HCT116 (cell line): ENCODE measurements around the gene RCOR3. TPM values are rescaled to one million over a fixed set of nuclear protein-coding genes. Genes with fewer than 3 reads are reported as not detected.
"Not testable (repeated sequence)": the region's sequence is repeated elsewhere in the genome, so short reads cannot be mapped to it uniquely, and the experiment has no call there.

ENCODE experiments used
- ATAC-seq: fragments of 200-7000 bp; cut with Tn5 transposase; 2 replicates; pipeline ENCODE4 v1.9.1; 2020; ENCODE audit warnings: mild to moderate bottlenecking, moderate library complexity
- BruUV-seq: library from RNA; stranded (reverse); fragments of 400-500 nt; replicated peaks from 2 replicates; lab custom pipeline; 2021; lab: Mats Ljungman, UMichigan
- CTCF ChIA-PET: fragments of 300-600 bp; sonication (Branson Sonifier 250); formaldehyde crosslinking; loops from one replicate; lab custom pipeline; 2021; ENCODE audit warnings: antibody characterized with exemption; lab: Charles Lee
- POLR2A ChIA-PET: fragments of 300-600, 350-600 bp; sonication (Branson Sonifier 250); formaldehyde crosslinking; loops from one replicate; lab custom pipeline; 2021; ENCODE audit warnings: antibody characterized with exemption; lab: Charles Lee
- RAD21 ChIA-PET, 2 experiments: fragments of 300-600 bp; sonication (Branson Sonifier 250); formaldehyde crosslinking; loops; one replicate each; lab custom pipeline; 2023; ENCODE audit warnings: low total read pairs in 2 of 2; ENCODE audit not compliant: uncharacterized antibody in 2 of 2, unreplicated experiment in 2 of 2, low non-redundant PET in 1 of 2; lab: Charles Lee
- DNase-seq: peaks from one replicate; pipeline ENCODE4 v3.0.0-alpha.2; 2010; ENCODE audit warnings: low read depth, low spot score
- H2AFZ ChIP-seq: fragments of 200-600 bp; shearing (Covaris generic), sonication (generic); 2 replicates; pipeline ENCODE4 v1.6.1; 2017; ENCODE audit warnings: low read depth, mixed run types, mixed read lengths, antibody characterized with exemption, low read length; ENCODE audit not compliant: poor library complexity, severe bottlenecking
- H3K27ac ChIP-seq: 2 replicates; pipeline ENCODE4 v1.5.1; 2012; ENCODE audit warnings: low read depth, low read length
- H3K27me3 ChIP-seq: fragments of 200-600 bp; sonication (generic); 2 replicates; pipeline ENCODE4 v1.6.1; 2016; ENCODE audit warnings: mixed run types, low read length, mixed read lengths; ENCODE audit not compliant: insufficient read depth
- H3K36me3 ChIP-seq, 2 experiments: fragments of 200-500 bp in 1 of 2; fragments of 200-600 bp in 1 of 2; sonication (Bioruptor generic) in 1 of 2; sonication (generic) in 1 of 2; 2 replicates each; pipeline versions ENCODE4 v1.5.1 to v1.6.1; 2014 to 2016; ENCODE audit warnings: low read length in 2 of 2, inconsistent platforms in 1 of 2, mixed read lengths in 1 of 2, mixed run types in 1 of 2; ENCODE audit not compliant: insufficient read depth in 2 of 2, control insufficient read depth in 1 of 2
- H3K4me1 ChIP-seq, 2 experiments: fragments of 200-600 bp in 1 of 2; sonication (generic) in 1 of 2; 2 replicates each; pipeline versions ENCODE4 v1.5.1 to v1.6.1; 2012 to 2017; ENCODE audit warnings: low read length in 2 of 2, inconsistent platforms in 1 of 2, mild to moderate bottlenecking in 1 of 2, mixed read lengths in 1 of 2, mixed run types in 1 of 2, moderate library complexity in 1 of 2; ENCODE audit not compliant: insufficient read depth in 2 of 2, control insufficient read depth in 1 of 2
- H3K4me2 ChIP-seq: fragments of 200-600 bp; sonication (generic); 2 replicates; pipeline ENCODE4 v1.6.1; 2017; ENCODE audit warnings: mixed run types, low read length, mixed read lengths
- H3K4me3 ChIP-seq, 2 experiments: fragments of 200-600 bp in 1 of 2; sonication (generic) in 1 of 2; replicated peaks in 1 of 2; 2 replicates each; pipeline ENCODE4 v1.5.1; 2011 to 2016; ENCODE audit warnings: low read length in 2 of 2, control low read depth in 1 of 2, low read depth in 1 of 2, mild to moderate bottlenecking in 1 of 2, mixed read lengths in 1 of 2, mixed run types in 1 of 2
- H3K79me2 ChIP-seq: fragments of 200-600 bp; sonication (generic); 2 replicates; pipeline ENCODE4 v1.6.1; 2017; ENCODE audit warnings: mild to moderate bottlenecking, mixed run types, low read length, moderate library complexity, mixed read lengths; ENCODE audit not compliant: insufficient read depth
- H3K9ac ChIP-seq: fragments of 200-600 bp; sonication (generic); 2 replicates; pipeline ENCODE4 v1.6.1; 2016; ENCODE audit warnings: low read length, mixed read lengths
- H3K9me2 ChIP-seq: fragments of 200-600 bp; sonication (generic), shearing (Covaris generic); 2 replicates; pipeline ENCODE4 v1.6.1; 2017; ENCODE audit warnings: mixed run types, mild to moderate bottlenecking, moderate library complexity; ENCODE audit not compliant: insufficient read depth
- H3K9me3 ChIP-seq, 2 experiments: fragments of 200-500 bp in 1 of 2; fragments of 200-600 bp in 1 of 2; sonication (Bioruptor generic) in 1 of 2; sonication (generic) in 1 of 2; 2 replicates each; pipeline ENCODE4 v1.6.1; 2014 to 2017; ENCODE audit warnings: low read length in 2 of 2, mixed read lengths in 2 of 2, inconsistent platforms in 1 of 2, low read depth in 1 of 2, mild to moderate bottlenecking in 1 of 2, mixed run types in 1 of 2, moderate library complexity in 1 of 2; ENCODE audit not compliant: control insufficient read depth in 1 of 2, insufficient read depth in 1 of 2
- H4K20me1 ChIP-seq: fragments of 200-600 bp; sonication (generic), shearing (Covaris generic); 2 replicates; pipeline ENCODE4 v1.6.1; 2017; ENCODE audit warnings: mixed run types, mild to moderate bottlenecking, moderate library complexity; ENCODE audit not compliant: insufficient read depth
- ATF3 ChIP-seq: IDR thresholded peaks from 2 replicates; pipeline ENCODE4 v1.6.1; 2012
- CTCF ChIP-seq, 3 experiments: fragments of 200-600 bp in 1 of 3; sonication (generic) in 1 of 3; IDR thresholded peaks in 2 of 3; conservative IDR thresholded peaks in 1 of 3; 2 replicates each; pipeline ENCODE4 v1.5.1; 2012 to 2017; ENCODE audit warnings: low read depth in 2 of 3, low read length in 2 of 3, antibody characterized with exemption in 1 of 3, borderline replicate concordance in 1 of 3, control low read depth in 1 of 3, mild to moderate bottlenecking in 1 of 3, mixed read lengths in 1 of 3, mixed run types in 1 of 3, moderate library complexity in 1 of 3; ENCODE audit not compliant: insufficient read depth in 1 of 3
- EGR1 ChIP-seq: IDR thresholded peaks from 2 replicates; pipeline ENCODE4 v1.6.1; 2012; ENCODE audit warnings: low read depth
- ELF1 ChIP-seq: IDR thresholded peaks from 2 replicates; pipeline ENCODE4 v1.6.1; 2012; ENCODE audit warnings: low read depth, borderline replicate concordance
- EZH2phosphoT487 ChIP-seq: fragments of 200-600 bp; IDR thresholded peaks from 2 replicates; pipeline ENCODE4 v1.6.1; 2018; ENCODE audit warnings: antibody characterized with exemption, borderline replicate concordance
- FOSL1 ChIP-seq: IDR thresholded peaks from 2 replicates; pipeline ENCODE4 v1.6.1; 2012; ENCODE audit warnings: low read depth
- MAX ChIP-seq: IDR thresholded peaks from 2 replicates; pipeline ENCODE4 v1.6.1; 2012
- POLR2A ChIP-seq: IDR thresholded peaks from 2 replicates; pipeline ENCODE4 v1.7.0; 2011; ENCODE audit warnings: borderline replicate concordance; ENCODE audit not compliant: insufficient read depth, insufficient read length; ENCODE audit errors: extremely low read depth
- POLR2AphosphoS5 ChIP-seq: IDR thresholded peaks from 2 replicates; pipeline ENCODE4 v1.6.1; 2011; ENCODE audit warnings: mild to moderate bottlenecking, low read depth, low read length, moderate library complexity
- REST ChIP-seq: IDR thresholded peaks from 2 replicates; pipeline ENCODE4 v1.6.1; 2012; ENCODE audit warnings: low read depth
- SIN3A ChIP-seq: IDR thresholded peaks from 2 replicates; pipeline ENCODE4 v1.6.1; 2012; ENCODE audit warnings: low read depth
- SP1 ChIP-seq: IDR thresholded peaks from 2 replicates; pipeline ENCODE4 v1.6.1; 2012; ENCODE audit warnings: low read depth
- SRF ChIP-seq: IDR thresholded peaks from 2 replicates; pipeline ENCODE4 v1.6.1; 2012; ENCODE audit warnings: low read depth
- TCF7L2 ChIP-seq: IDR thresholded peaks from 2 replicates; pipeline ENCODE4 v1.7.0; 2011; ENCODE audit warnings: borderline replicate concordance, inconsistent platforms; ENCODE audit not compliant: insufficient read depth, insufficient read length; ENCODE audit errors: extremely low read depth
- YY1 ChIP-seq: IDR thresholded peaks from 2 replicates; pipeline ENCODE4 v1.6.1; 2011; ENCODE audit warnings: low read length, low read depth, moderate library complexity, mild to moderate bottlenecking; ENCODE audit not compliant: insufficient replicate concordance; ENCODE audit errors: extremely low read depth
- ZFX ChIP-seq: fragments of 450-650 bp; IDR thresholded peaks from 2 replicates; pipeline ENCODE4 v1.6.1; 2017
- ZNF274 ChIP-seq: fragments of 200-500 bp; sonication (Bioruptor generic); IDR thresholded peaks from 2 replicates; pipeline ENCODE4 v1.6.1; 2014; ENCODE audit warnings: mild to moderate bottlenecking, low read depth, low read length, inconsistent platforms
- intact Hi-C: fragments of 100-400 bp; cut with micrococcal nuclease; formaldehyde crosslinking; loops from 2 replicates; pipeline ENCODE4 v1.10.0; 2022
- total RNA-seq: library from RNA; stranded (reverse); gene quantifications from one replicate; pipeline ENCODE4 v1.2.1, GENCODE V29; 2021; ENCODE audit not compliant: unreplicated experiment

The RCOR3 gene
- total RNA-seq, 1 experiment from 2014 or later = 25.7 TPM

- H3K4me1 ChIP-seq = no peaks in the 10 kb centered on the region
- no peak overlapping the region for H2AFZ ChIP-seq
- H3K36me3 ChIP-seq = no peaks in the 10 kb centered on the region
- intact Hi-C loops = no loop called here
- H3K9me2 ChIP-seq = no peaks in the 10 kb centered on the region
- no TSS peak for BruUV-seq
- no peaks in the 10 kb centered on the region for H3K9me3 ChIP-seq
- no peak overlapping the region for H3K4me3 ChIP-seq
- ChIA-PET POLR2A (no interaction called here), RAD21 (no interaction called here), CTCF (no interaction called here)
- H4K20me1 ChIP-seq = no peaks in the 10 kb centered on the region
- no peak overlapping the region for H3K4me2 ChIP-seq
- ATAC-seq (no peak), DNase-seq (no peak)
- no peaks in the 10 kb centered on the region for H3K79me2 ChIP-seq
- no peaks in the 10 kb centered on the region for H3K27me3 ChIP-seq
- H3K9ac ChIP-seq = no peak overlapping the region
- TF ChIP-seq ATF3 (no peak), SIN3A (no peak), MAX (no peak), EGR1 (no peak), SP1 (no peak), ELF1 (no peak), POLR2A (no peak), REST (no peak), EZH2phosphoT487 (no peak), YY1 (no peak), SRF (no peak), CTCF (IDR thresholded peaks at IDR 0.05 in 2 of 3, conservative IDR thresholded peaks at IDR 0.05 in 1 of 3; ENCODE audit: borderline replicate concordance in 1 of 3, insufficient read depth in 1 of 3, low read depth in 2 of 3, low read length in 2 of 3) (no peak), ZFX (no peak), TCF7L2 (no peak), FOSL1 (no peak), ZNF274 (no peak), POLR2AphosphoS5 (no peak)
- H3K27ac ChIP-seq = no peak overlapping the region
Observed at GRCh38 chr1:211247921-211248320, 11.2 kb upstream of the RCOR3 start.

GRCh38 chr1:211249611-211250010 lies 9.6 kb upstream of the RCOR3 start:
- ATAC-seq, H3K9me2 ChIP-seq, H3K9me3 ChIP-seq, H4K20me1 ChIP-seq, H2AFZ ChIP-seq, DNase-seq, POLR2A ChIA-PET, H3K27me3 ChIP-seq, H3K79me2 ChIP-seq, H3K4me3 ChIP-seq, intact Hi-C loops, H3K4me2 ChIP-seq, H3K9ac ChIP-seq, BruUV-seq, RAD21 ChIA-PET, H3K4me1 ChIP-seq, H3K27ac ChIP-seq, H3K36me3 ChIP-seq: not testable (repeated sequence)
- CTCF ChIA-PET = interaction anchor here (1.6 kb wide), 1 partner anchor 9 kb away, joined by 5 read pairs; no protein-coding TSS in a partner anchor
